ENCODE data around the gene CDKAL1.

DNA sequence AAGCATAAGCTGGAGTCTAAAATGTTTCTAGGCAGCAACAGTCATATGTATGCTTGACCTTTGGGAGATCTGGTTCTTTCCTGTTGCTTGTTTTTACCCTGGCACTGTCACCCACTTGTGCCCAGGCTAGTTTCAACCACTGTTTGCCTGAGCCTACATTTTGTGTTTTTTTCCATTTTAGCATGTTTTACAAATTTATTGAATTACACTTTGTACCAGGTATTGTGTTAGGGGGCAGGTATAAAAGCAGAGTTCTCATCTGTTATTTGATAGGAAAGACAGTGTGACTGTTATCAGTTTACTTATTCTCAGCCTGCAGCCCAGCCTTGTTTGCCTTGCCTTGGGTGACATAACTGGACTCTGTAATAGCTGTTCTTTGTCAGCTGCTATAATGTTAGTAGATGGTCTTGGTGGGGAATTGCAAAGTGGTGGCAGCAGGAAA lies 147.0 kb downstream of the CDKAL1 start:
- TF ChIP-seq, protein P1, sequence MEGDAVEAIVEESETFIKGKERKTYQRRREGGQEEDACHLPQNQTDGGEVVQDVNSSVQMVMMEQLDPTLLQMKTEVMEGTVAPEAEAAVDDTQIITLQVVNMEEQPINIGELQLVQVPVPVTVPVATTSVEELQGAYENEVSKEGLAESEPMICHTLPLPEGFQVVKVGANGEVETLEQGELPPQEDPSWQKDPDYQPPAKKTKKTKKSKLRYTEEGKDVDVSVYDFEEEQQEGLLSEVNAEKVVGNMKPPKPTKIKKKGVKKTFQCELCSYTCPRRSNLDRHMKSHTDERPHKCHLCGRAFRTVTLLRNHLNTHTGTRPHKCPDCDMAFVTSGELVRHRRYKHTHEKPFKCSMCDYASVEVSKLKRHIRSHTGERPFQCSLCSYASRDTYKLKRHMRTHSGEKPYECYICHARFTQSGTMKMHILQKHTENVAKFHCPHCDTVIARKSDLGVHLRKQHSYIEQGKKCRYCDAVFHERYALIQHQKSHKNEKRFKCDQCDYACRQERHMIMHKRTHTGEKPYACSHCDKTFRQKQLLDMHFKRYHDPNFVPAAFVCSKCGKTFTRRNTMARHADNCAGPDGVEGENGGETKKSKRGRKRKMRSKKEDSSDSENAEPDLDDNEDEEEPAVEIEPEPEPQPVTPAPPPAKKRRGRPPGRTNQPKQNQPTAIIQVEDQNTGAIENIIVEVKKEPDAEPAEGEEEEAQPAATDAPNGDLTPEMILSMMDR (IDR thresholded peaks at IDR 0.05), result no peak
- no peak for TF ChIP-seq EZH2phosphoT487 (IDR thresholded peaks at IDR 0.05)

Data from neural progenitor cell (in vitro differentiated cells).